COLO668 (cell line): Measurements from ENCODE around the gene C8A.

Experiments
- DNase-seq: peaks from one replicate; lab custom pipeline; 2025; ENCODE audit not compliant: unreplicated experiment; lab: John Stamatoyannopoulos, UW

The C8A gene

DNA sequence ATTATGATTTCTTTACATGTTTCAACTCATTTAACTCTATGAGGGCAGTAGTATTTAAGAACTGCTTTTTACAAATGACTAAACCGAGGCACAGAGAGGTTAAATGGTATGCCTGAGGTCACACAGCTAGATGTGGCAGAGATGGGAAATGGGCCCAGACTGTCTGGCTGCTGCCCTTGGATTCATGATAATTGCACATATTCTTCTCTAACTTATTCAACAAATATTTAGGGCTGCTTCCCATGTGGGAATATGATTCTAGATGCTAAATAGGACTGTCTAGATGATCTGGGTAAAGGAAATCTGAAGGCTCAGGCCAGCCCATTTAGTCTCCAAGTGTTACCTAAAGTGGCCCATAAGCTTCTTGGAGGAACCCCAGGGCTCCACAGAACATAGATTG, 26.2 kb downstream of the C8A start:
- DNase-seq = no peak

DNA sequence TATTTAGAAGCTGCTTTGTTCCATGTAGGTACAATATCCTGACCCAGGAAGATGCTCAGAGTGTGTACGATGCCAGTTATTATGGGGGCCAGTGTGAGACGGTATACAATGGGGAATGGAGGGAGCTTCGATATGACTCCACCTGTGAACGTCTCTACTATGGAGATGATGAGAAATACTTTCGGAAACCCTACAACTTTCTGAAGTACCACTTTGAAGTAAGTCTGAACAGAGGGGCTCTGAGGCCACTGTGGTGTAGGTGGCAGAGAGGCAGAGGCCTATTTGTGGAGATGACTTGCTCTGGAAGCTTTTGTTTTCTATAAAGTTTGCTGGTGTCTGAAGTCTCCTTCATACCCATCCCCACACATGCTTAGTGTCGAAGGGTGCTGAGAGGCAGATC, 26.8 kb downstream of the C8A start:
- DNase-seq = no peak

GRCh38 chr1:56890229-56890628, 35.6 kb downstream of the C8A start:
- no peak for DNase-seq

- DNase-seq = no peak
These were observed 39.4 kb downstream of the C8A start for GRCh38 chr1:56894014-56894413.

GRCh38 chr1:56897150-56898004, 42.8 kb downstream of the C8A start:
- DNase-seq = no peak

DNA sequence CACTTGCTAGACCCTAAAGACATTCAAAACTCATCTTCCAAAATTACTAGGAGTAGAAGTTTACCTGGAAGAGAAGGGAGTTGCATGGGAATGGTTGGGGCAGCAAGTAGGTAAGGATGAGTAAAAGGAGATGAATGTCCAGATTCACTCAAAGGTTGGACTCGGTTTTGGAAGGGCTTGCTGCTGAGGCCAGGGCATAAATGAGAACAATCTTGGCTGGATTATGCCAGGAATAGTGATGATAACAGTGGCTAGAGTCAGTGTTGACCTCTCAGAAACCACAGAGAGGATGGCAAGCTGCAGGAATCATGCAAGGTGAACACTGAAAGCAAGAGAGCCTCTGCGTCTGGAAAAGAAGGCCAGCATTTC, 43.4 kb downstream of the C8A start:
- no peak for DNase-seq

GRCh38 chr1:56898879-56899278, 44.3 kb downstream of the C8A start:
- no peak for DNase-seq

DNA sequence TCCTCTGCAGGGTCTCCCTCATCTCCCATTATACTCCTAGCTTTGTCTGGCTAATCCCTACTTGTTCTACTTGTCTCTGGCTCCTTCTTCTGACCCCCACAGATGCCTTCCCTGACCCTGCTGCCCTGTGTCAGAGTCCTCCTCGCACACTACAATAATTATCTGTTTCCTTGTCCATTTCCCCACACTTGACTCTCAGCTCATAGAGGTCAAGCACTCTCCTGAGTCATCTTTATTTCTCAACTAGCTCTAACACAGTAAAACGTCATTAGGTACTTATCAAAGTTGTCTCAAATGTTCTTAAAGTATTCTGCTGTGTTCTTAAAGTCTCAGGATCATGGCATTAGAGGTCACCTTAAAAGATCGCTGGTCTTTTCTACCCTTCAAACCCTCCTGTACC, 47.1 kb downstream of the C8A start:
- DNase-seq = no peak

GRCh38 chr1:56903778-56904177, 49.2 kb downstream of the C8A start:
- no peak for DNase-seq

GRCh38 chr1:56904663-56905397, 50.2 kb downstream of the C8A start:
- no peak for DNase-seq

GRCh38 chr1:56905667-56906066, 51.1 kb downstream of the C8A start:
- no peak for DNase-seq

DNA sequence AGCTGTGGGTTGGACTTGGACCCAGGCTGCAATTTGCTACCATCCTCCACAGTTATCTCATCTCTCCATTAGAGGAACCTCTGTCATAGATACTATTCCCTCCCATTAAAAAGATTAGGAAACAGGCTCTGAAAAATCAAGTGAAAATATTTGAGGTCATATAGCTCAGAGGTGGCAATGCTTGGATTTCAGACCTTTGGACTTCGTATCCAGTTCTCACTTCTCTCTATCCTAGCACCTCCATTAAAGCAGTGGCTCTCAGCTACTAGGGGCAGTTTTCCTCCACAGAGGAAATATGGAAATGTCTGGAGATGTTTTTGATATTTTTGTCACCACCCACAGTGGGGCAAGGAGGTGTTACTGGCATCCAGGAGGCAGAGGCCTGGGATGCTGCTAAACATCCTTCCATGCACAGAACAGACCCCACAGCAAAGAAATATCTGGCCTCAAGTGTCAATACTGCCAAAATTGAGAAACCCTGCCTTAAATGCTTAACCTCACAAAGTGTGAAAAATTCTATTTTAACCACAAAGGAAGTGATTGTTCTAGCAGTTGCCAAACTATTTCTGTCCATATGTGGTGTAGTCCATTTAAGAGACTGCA, 54.1 kb downstream of the C8A start:
- no peak for DNase-seq

- DNase-seq = no peak
These were observed 55.9 kb downstream of the C8A start for GRCh38 chr1:56910441-56910985.

DNA sequence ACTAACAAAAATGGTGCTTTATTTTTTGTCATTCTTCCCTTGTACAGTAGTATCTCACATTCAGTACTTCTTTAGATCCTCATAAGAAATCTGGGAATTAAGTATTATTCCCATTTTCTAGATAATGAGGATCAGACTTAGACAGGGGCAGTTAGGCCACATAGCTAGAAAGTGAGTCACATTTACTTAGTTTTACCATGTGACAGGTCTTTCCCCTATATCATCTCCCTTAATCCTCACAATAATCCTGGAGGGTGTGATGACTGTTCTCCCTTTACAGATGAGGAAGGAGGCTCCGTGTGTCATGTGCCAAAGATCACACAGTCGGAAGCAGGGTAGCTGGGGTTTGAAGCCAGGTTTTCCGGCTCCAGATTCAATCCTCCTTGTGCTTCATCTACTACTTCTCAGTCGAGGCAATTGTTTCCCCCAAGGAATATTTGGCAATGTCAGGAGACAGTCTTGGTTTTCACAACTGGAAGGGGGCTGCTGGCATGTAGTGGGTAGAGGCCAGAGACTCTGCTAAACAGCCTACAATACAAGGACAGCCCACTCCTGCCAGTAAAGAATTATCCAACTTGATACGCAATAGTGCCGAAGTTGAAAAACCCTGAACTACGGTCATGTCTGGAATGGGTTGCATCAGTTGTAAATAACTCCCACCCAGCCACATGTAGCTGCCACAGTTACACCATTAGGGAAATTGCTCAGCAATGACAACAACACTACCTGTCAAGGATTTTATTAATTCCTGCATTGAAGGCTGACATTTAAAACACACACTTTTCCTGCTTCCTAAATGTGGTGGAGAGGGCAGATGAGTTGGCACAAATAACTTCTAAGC, 56.7 kb downstream of the C8A start:
- no peak for DNase-seq

- DNase-seq = no peak
These were observed 57.7 kb downstream of the C8A start for GRCh38 chr1:56912325-56912724.

DNA sequence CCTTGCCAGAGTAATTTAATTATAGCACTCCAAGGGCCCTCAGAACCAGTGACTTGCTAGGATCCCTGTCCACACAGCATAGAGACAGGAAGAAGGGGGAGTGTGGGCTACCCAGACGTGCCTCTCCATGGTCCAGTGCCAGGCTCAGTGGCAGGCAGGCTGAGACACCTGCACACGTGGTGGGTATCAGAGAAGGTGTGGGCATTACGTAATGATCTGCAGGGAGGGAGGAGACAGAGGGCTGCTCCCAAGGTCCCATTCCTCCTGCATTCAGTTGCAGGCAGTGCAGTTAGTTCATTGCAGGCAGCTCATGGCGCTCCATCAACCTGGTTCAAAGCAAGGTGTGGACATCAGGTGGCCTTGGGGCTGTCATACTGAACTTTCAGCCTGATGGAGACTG, 61.4 kb downstream of the C8A start:
- DNase-seq = no peak

DNA sequence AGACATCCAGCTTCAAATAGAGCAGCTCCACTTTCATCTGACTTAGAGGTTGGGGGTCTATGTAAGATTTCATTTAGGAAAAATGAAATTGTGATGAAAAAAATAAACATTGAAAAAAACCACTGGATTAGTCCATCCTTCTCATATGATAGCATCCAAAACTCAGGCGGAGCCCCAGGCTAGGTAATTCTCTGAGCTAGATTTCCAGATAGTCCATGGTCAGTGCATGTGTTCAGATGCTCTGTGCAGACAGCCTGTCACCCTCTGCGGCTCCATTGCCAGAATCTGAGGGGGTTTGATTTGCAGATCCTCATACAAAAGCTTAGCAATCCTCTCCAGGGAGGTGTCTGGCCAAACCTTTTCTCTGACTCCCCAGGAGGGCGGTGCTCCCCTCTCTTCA, 62.0 kb downstream of the C8A start:
- DNase-seq = no peak

- DNase-seq = no peak
These were observed 62.8 kb downstream of the C8A start for GRCh38 chr1:56917356-56917755.

DNA sequence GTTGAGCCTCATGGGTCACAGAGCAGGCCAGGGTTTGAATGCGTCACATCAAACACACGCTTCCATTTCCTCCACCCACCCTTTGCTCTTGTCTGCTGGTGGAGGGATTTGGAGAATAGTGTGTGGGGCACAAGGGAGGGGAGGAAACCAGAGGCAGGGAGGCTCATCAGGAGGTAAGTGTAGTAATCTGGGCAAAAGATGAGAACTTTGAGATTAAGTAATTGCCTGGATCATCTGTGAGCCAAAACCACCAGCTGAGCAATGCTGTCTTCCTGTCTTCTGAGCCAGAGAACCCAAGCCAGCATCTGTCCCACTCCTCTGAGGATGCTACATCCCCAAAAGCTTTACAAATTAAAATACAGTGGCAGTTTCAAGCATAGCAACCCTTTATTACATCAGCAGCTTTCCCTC, 66.0 kb downstream of the C8A start:
- no peak for DNase-seq

DNA sequence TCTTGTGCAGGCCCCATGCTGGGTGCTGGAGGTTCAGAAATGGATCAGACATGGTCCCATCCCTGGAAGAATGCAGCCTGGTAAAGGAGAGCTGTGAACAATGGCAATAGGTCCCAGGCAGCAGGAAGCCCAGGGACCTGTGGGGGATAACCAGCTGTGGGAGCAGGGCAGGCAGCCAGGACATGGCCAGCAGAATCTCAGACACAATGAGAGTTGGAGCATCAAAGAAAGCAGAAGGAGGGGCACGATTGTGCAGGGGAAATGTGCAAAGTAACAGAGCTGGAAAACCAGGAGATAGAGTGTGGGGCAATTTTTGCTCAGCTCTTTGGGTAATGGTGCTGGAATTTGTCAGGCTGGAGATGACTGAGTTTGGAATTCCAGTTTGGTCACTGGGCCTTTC, 66.9 kb downstream of the C8A start:
- DNase-seq = no peak

GRCh38 chr1:56922070-56922469, 67.5 kb downstream of the C8A start:
- DNase-seq = no peak
